CD4-positive, alpha-beta memory T cell (primary cell): ENCODE data around the gene SLCO1B3. TPM values are rescaled to one million over a fixed set of nuclear protein-coding genes. Genes with fewer than 3 reads are reported as not detected.
"Not testable (repeated sequence)": the region's sequence is repeated elsewhere in the genome, so short reads cannot be mapped to it uniquely, and the experiment has no call there.

Source experiments
- CTCF ChIA-PET: fragments of 350-600 bp; sonication (Branson Sonifier 250); formaldehyde crosslinking; loops from one replicate; lab custom pipeline; 2021; ENCODE audit warnings: inconsistent platforms; ENCODE audit not compliant: partially characterized antibody; lab: Charles Lee
- POLR2A ChIA-PET: fragments of 350-600 bp; sonication (Branson Sonifier 250); formaldehyde crosslinking; loops from one replicate; lab custom pipeline; 2021; ENCODE audit not compliant: partially characterized antibody; lab: Charles Lee
- DNase-seq, 5 donors: peaks; one replicate each; pipeline versions ENCODE4 v3.0.0 to v3.0.0-alpha.2; 2020 to 2022; ENCODE audit warnings: mixed read lengths in 1 of 5
- H3K27ac ChIP-seq: one replicate; pipeline ENCODE4 v1.7.0; 2013; ENCODE audit warnings: low read depth, low read length
- H3K27me3 ChIP-seq: 2 replicates; pipeline ENCODE4 v1.7.0; 2013; ENCODE audit warnings: mild to moderate bottlenecking, low read length, moderate library complexity; ENCODE audit not compliant: insufficient read depth
- H3K36me3 ChIP-seq: 2 replicates; pipeline ENCODE4 v1.7.0; 2013; ENCODE audit warnings: mild to moderate bottlenecking, low read length, moderate library complexity; ENCODE audit not compliant: insufficient read depth
- H3K4me1 ChIP-seq: 2 replicates; pipeline ENCODE4 v1.7.0; 2013; ENCODE audit warnings: mild to moderate bottlenecking, low read length, moderate library complexity; ENCODE audit not compliant: insufficient read depth
- H3K4me3 ChIP-seq, 2 donors: one replicate each; pipeline ENCODE4 v1.7.0; 2013; ENCODE audit warnings: low read length in 2 of 2, mild to moderate bottlenecking in 1 of 2
- H3K9me3 ChIP-seq, 2 donors: one replicate each; pipeline ENCODE4 v1.7.0; 2013; ENCODE audit warnings: low read length in 2 of 2, control low read depth in 1 of 2; ENCODE audit not compliant: control insufficient read depth in 1 of 2
- H3K27ac Mint-ChIP-seq, 7 donors: one replicate each; pipeline ENCODE4 v1.8.0; 2020 to 2021; ENCODE audit warnings: mixed read lengths in 7 of 7, mild to moderate bottlenecking in 6 of 7, inconsistent platforms in 3 of 7, moderate library complexity in 3 of 7
- H3K27me3 Mint-ChIP-seq, 2 donors: one replicate each; pipeline ENCODE4 v1.8.0; 2020 to 2021; ENCODE audit warnings: mixed read lengths in 2 of 2
- H3K36me3 Mint-ChIP-seq, 2 donors: one replicate each; pipeline ENCODE4 v1.8.0; 2020 to 2021; ENCODE audit warnings: mixed read lengths in 2 of 2, inconsistent platforms in 1 of 2, mild to moderate bottlenecking in 1 of 2
- H3K4me1 Mint-ChIP-seq, 4 donors: one replicate each; pipeline ENCODE4 v1.8.0; 2020 to 2021; ENCODE audit warnings: mixed read lengths in 4 of 4, mild to moderate bottlenecking in 1 of 4
- H3K4me3 Mint-ChIP-seq, 8 donors: one replicate each; pipeline ENCODE4 v1.8.0; 2020 to 2021; ENCODE audit warnings: mixed read lengths in 8 of 8, mild to moderate bottlenecking in 7 of 8, moderate library complexity in 6 of 8, inconsistent platforms in 3 of 8
- H3K9me3 Mint-ChIP-seq, 8 donors: one replicate each; pipeline ENCODE4 v1.8.0; 2020 to 2021; ENCODE audit warnings: mixed read lengths in 8 of 8, mild to moderate bottlenecking in 5 of 8, inconsistent platforms in 3 of 8, moderate library complexity in 1 of 8
- intact Hi-C: fragments of 100-400 bp; cut with micrococcal nuclease; formaldehyde crosslinking; loops from one replicate; pipeline ENCODE4 v1.15.1; 2023
- polyA plus RNA-seq, 2 donors: library from polyadenylated mRNA; unstranded; fragments of 300-500 nt; fragmentation: Illumina TruSeq; gene quantifications; one replicate each; pipeline ENCODE4 v1.2.3, GENCODE V29; 2021
- total RNA-seq, 2 experiments: library from RNA; stranded (reverse); gene quantifications; one replicate each; pipeline ENCODE4 v1.2.3, GENCODE V29; 2021

The SLCO1B3 gene, protein sequence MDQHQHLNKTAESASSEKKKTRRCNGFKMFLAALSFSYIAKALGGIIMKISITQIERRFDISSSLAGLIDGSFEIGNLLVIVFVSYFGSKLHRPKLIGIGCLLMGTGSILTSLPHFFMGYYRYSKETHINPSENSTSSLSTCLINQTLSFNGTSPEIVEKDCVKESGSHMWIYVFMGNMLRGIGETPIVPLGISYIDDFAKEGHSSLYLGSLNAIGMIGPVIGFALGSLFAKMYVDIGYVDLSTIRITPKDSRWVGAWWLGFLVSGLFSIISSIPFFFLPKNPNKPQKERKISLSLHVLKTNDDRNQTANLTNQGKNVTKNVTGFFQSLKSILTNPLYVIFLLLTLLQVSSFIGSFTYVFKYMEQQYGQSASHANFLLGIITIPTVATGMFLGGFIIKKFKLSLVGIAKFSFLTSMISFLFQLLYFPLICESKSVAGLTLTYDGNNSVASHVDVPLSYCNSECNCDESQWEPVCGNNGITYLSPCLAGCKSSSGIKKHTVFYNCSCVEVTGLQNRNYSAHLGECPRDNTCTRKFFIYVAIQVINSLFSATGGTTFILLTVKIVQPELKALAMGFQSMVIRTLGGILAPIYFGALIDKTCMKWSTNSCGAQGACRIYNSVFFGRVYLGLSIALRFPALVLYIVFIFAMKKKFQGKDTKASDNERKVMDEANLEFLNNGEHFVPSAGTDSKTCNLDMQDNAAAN
- total RNA-seq (not detected), polyA plus RNA-seq (not detected)

DNA sequence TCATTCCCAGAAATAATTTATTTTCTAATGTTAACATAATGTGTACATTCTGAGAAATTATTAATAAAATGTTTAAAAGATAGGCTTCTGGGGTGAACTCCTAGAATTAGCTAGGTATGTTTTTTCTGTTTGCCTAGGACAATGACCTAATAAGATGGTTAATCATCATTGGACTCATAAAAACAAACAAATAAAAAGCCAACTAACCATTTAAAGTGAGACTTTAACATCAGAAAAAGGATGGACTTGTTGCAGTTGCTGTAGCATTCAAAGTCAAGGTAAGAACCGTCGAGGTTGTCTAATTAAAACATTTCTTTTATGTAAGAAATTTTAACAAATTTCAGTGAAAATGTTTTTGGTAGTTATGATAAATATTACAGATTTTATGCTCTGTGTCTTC, at the start of gene SLCO1B3:
Gene SLCO1B3 (plus strand): TSS at position 219 of the 400 bp plus-strand sequence. CDS start 5,034 bp downstream, outside the sequence.
- Histone ChIP-seq H3K9me3 (no peaks in the 10 kb centered on the region), H3K36me3 (no peaks in the 10 kb centered on the region), H3K4me1 (no peaks in the 10 kb centered on the region), H3K4me3 (no peak within 1 kb of the TSS), H3K27ac (no peak within 1 kb of the TSS), H3K27me3 (no peaks in the 10 kb centered on the region)
- Mint-ChIP-seq H3K4me3 (no peak within 1 kb of the TSS), H3K9me3 (peaks cover 0 to 4% (median 0%) of the 10 kb centered on the region in 8 donors), H3K36me3 (no peaks in the 10 kb centered on the region), H3K27me3 (no peaks in the 10 kb centered on the region), H3K4me1 (no peaks in the 10 kb centered on the region), H3K27ac (no peak within 1 kb of the TSS)
- ChIA-PET CTCF (no interaction called here), POLR2A (no interaction called here)
- DNase-seq, result no peak
- intact Hi-C loops, result no loop called here

DNA sequence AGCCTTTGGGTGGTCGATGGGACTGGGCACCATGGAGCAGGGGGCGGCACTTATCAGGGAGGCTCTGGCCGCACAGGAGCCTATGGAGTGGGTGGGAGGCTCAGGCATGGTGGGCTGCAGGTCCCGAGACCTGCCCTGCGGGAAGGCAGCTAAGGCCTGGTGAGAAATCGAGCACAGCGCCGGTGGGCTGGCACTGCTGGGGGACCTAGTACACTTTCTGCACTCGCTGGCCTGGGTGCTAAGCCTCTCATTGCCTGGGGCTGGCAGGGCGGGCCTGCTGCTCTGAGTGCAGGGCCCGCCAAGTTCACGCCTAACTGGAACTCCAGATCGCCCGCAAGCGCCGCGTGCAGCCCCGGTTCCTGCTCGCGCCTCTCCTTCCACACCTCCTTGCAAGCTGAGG, 33.1 kb upstream of the SLCO1B3 start:
- Mint-ChIP-seq H3K4me3 (no peak overlapping the region), H3K9me3 (peaks cover 0 to 10% (median 3%) of the 10 kb centered on the region in 8 donors), H3K27ac (no peak overlapping the region), H3K36me3 (no peaks in the 10 kb centered on the region), H3K4me1 (no peaks in the 10 kb centered on the region), H3K27me3 (no peaks in the 10 kb centered on the region)
- ChIA-PET POLR2A (no interaction called here), CTCF (no interaction called here)
- no peaks in the 10 kb centered on the region for H3K9me3 ChIP-seq
- H3K27me3 ChIP-seq, result no peaks in the 10 kb centered on the region
- H3K4me1 ChIP-seq, result no peaks in the 10 kb centered on the region
- DNase-seq, result no peak
- no peaks in the 10 kb centered on the region for H3K36me3 ChIP-seq
- intact Hi-C loops, result no loop called here
- no peak overlapping the region for H3K4me3 ChIP-seq
- no peak overlapping the region for H3K27ac ChIP-seq

DNA sequence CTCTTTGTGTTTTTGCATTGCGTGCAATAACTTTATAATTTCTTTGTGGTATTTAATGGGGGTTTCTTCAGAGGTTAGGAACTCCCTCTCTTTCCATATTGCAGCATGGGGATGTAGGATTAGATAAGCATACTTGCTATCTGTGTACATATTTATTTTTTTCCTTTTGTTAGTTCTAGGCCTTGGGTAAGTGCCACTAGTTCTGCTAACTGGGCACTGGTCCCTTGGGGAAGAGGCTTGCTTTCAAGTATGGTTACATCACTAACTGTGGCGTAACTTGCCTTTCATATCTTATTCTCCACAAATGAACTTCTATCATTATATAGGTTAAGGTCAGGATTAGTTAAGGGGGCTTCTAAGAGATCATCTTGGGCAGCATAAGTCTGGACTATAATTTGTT, 31.5 kb upstream of the SLCO1B3 start:
- Mint-ChIP-seq H3K36me3 (no peaks in the 10 kb centered on the region), H3K27me3 (no peaks in the 10 kb centered on the region), H3K4me1 (no peaks in the 10 kb centered on the region), H3K4me3 (no peak overlapping the region), H3K9me3 (peaks cover 0 to 8% (median 3%) of the 10 kb centered on the region in 8 donors), H3K27ac (no peak overlapping the region)
- no peak overlapping the region for H3K27ac ChIP-seq
- H3K4me3 ChIP-seq, result no peak overlapping the region
- intact Hi-C loops, result no loop called here
- H3K36me3 ChIP-seq, result no peaks in the 10 kb centered on the region
- H3K4me1 ChIP-seq, result no peaks in the 10 kb centered on the region
- no peak for DNase-seq
- CTCF ChIA-PET, result no interaction called here
- no peaks in the 10 kb centered on the region for H3K27me3 ChIP-seq
- POLR2A ChIA-PET, result no interaction called here
- H3K9me3 ChIP-seq, result no peaks in the 10 kb centered on the region

DNA sequence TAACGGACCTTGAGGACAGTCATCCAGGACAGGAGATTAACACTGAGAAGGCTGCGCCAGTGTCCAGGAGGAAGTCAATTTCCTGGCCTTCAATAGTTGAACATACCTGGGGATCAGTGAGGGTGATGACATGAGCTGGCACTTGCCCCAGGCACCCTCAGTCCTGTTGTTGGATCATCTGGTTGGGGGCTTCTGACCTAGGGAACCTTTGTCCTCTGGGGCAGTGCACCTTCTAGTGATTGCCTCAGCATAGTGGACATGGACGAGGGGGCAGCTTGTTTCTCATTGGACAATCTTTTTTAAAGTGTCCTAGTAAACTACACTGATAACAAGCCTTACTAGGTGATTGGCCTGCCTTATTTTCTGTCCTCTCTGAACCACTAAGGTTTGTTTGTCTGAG, 30.5 kb upstream of the SLCO1B3 start:
- H3K27me3 Mint-ChIP-seq, H3K27me3 ChIP-seq, DNase-seq, H3K4me1 Mint-ChIP-seq, H3K4me3 Mint-ChIP-seq, H3K36me3 ChIP-seq, H3K4me1 ChIP-seq, H3K27ac ChIP-seq, H3K27ac Mint-ChIP-seq, H3K9me3 ChIP-seq, H3K4me3 ChIP-seq, POLR2A ChIA-PET, H3K36me3 Mint-ChIP-seq, intact Hi-C loops, H3K9me3 Mint-ChIP-seq, CTCF ChIA-PET: not testable (repeated sequence)

DNA sequence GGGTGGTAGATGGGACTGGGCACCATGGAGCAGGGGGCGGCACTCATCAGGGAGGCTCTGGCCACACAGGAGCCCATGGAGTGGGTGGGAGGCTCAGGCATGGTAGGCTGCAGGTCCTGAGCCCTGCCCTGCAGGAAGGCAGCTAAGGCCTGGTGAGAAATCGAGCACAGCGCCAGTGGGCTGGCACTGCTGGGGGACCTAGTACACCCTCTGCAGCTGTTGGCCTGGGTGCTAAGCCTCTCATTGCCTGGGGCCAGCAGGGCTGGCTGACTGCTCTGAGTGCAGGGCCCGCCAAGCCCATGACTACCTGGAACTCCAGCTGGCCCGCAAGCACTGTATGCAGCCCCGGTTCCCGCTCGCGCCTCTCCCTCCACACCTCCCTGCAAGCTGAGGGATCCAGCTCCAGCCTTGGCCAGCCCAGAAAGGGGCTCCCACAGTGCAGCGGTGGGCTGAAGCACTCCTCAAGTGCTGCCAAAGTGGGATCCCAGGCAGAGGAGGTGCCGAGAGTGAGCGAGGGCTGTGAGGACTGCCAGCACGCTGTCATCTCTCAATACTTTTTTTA, 26.6 kb upstream of the SLCO1B3 start:
- H3K9me3 Mint-ChIP-seq, result peaks cover 0 to 11% (median 3%) of the 10 kb centered on the region in 8 donors
- POLR2A ChIA-PET, CTCF ChIA-PET: not testable (repeated sequence)

DNA sequence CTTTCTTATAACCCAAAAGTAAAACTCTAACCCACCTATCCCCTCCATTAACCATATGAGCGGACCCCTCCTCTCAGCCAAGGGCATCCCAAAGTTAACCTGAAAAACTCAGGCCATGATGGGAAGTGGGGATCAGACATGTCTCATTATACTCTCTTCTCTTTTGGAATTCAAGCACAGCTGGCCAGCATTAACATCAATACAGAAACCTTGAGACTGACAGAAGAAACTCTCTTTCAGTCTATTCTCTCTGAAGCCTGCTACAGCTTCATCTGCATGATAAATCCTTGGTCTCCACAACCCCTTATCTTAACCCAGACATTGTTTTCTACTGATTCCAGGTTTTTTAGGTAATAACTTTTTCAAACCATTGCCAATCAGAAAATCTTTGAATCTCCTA, 17.5 kb upstream of the SLCO1B3 start:
- Histone ChIP-seq H3K27ac (no peak overlapping the region), H3K4me1 (no peaks in the 10 kb centered on the region), H3K9me3 (no peaks in the 10 kb centered on the region), H3K36me3 (no peaks in the 10 kb centered on the region), H3K27me3 (no peaks in the 10 kb centered on the region), H3K4me3 (no peak overlapping the region)
- Mint-ChIP-seq H3K9me3 (peaks cover 0 to 8% (median 1%) of the 10 kb centered on the region in 8 donors), H3K36me3 (no peaks in the 10 kb centered on the region), H3K27ac (no peak overlapping the region), H3K27me3 (no peaks in the 10 kb centered on the region), H3K4me1 (no peaks in the 10 kb centered on the region), H3K4me3 (no peak overlapping the region)
- ChIA-PET POLR2A (no interaction called here), CTCF (no interaction called here)
- intact Hi-C loops, result no loop called here
- DNase-seq, result no peak

More for the DNA sequence above, 26.6 kb upstream of the SLCO1B3 start:
- H3K4me3 ChIP-seq, H3K4me3 Mint-ChIP-seq, H3K36me3 ChIP-seq, intact Hi-C loops, H3K4me1 ChIP-seq, H3K9me3 ChIP-seq, H3K4me1 Mint-ChIP-seq, H3K27ac Mint-ChIP-seq, DNase-seq, H3K36me3 Mint-ChIP-seq, H3K27me3 Mint-ChIP-seq, H3K27me3 ChIP-seq, H3K27ac ChIP-seq: not testable (repeated sequence)

DNA sequence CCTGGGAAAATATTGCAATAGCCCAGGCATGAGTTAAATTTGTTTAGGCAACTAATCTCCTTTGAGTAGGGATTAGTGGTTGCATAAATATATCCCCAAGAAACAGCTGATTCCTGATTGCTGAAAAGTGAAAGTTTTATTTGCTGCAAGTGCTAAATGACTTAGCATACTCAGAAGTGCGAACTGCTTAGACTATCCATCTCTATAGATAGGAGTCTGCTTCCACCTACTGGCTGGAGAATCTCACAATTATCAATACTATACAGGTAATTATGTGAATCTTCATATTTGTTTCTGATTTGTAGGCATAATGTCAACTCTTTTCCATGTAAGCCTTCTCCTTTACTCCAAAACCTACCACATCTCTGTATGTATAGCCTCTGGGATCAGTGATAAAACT, 12.0 kb upstream of the SLCO1B3 start:
- intact Hi-C loops, result no loop called here
- no peak for DNase-seq

More for the DNA sequence above, 12.0 kb upstream of the SLCO1B3 start:
- no peak overlapping the region for H3K4me3 ChIP-seq
- no peaks in the 10 kb centered on the region for H3K27me3 ChIP-seq
- no peaks in the 10 kb centered on the region for H3K36me3 ChIP-seq
- H3K27ac Mint-ChIP-seq, result no peak overlapping the region
- no peak overlapping the region for H3K4me3 Mint-ChIP-seq
- ChIA-PET CTCF (no interaction called here), POLR2A (no interaction called here)
- no peaks in the 10 kb centered on the region for H3K4me1 ChIP-seq
- H3K36me3 Mint-ChIP-seq, result no peaks in the 10 kb centered on the region
- H3K27me3 Mint-ChIP-seq, result no peaks in the 10 kb centered on the region
- no peaks in the 10 kb centered on the region for H3K9me3 ChIP-seq
- H3K27ac ChIP-seq, result no peak overlapping the region
- H3K9me3 Mint-ChIP-seq, result peaks cover 0 to 3% (median 0%) of the 10 kb centered on the region in 8 donors
- H3K4me1 Mint-ChIP-seq, result no peaks in the 10 kb centered on the region
